Measurements from ENCODE around the gene CCS. TPM values are rescaled to one million over a fixed set of nuclear protein-coding genes. Genes with fewer than 3 reads are reported as not detected.

Gene CCS
- total and polyA plus RNA-seq, 7 donors: 10.5 to 22.9 (median 15.7) TPM

- Histone ChIP-seq H3K36me3 (ENCODE audit: insufficient read depth in 1 of 2, low read depth in 1 of 2) (peaks cover 8 to 90% of the 10 kb centered on the region in 2 donors), H3K27ac (no peak overlapping the region), H3K4me1 (peaks cover 28% of the 10 kb centered on the region), H3K27me3 (ENCODE audit: insufficient read depth in 3 of 3, low read length in 2 of 3) (no peaks in the 10 kb centered on the region), H3K9me3 (no peaks in the 10 kb centered on the region), H3K4me3 (no peak overlapping the region)
- intact Hi-C loops (cut with DNase I): no loop called here
- ATAC-seq (no peak), DNase-seq (no peak)
- TF ChIP-seq, protein P1, sequence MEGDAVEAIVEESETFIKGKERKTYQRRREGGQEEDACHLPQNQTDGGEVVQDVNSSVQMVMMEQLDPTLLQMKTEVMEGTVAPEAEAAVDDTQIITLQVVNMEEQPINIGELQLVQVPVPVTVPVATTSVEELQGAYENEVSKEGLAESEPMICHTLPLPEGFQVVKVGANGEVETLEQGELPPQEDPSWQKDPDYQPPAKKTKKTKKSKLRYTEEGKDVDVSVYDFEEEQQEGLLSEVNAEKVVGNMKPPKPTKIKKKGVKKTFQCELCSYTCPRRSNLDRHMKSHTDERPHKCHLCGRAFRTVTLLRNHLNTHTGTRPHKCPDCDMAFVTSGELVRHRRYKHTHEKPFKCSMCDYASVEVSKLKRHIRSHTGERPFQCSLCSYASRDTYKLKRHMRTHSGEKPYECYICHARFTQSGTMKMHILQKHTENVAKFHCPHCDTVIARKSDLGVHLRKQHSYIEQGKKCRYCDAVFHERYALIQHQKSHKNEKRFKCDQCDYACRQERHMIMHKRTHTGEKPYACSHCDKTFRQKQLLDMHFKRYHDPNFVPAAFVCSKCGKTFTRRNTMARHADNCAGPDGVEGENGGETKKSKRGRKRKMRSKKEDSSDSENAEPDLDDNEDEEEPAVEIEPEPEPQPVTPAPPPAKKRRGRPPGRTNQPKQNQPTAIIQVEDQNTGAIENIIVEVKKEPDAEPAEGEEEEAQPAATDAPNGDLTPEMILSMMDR (IDR thresholded peaks at IDR 0.05): no peak
- WGBS, 3 donors: 87 to 93% (median 89%) methylated on average over 9 of the region's 9 CpGs
These were observed 32.8 kb downstream of the CCS start for GRCh38 chr11:66625752-66626149.

GRCh38 chr11:66626382-66626781, 33.4 kb downstream of the CCS start:
- DNase-seq (no peak), ATAC-seq (no peak)
- H3K27ac ChIP-seq: no peak overlapping the region
- peaks cover 22% of the 10 kb centered on the region for H3K4me1 ChIP-seq
- TF ChIP-seq, protein P1 (IDR thresholded peaks at IDR 0.05): no peak
- peaks cover 8 to 90% of the 10 kb centered on the region in 2 donors for H3K36me3 ChIP-seq (ENCODE audit: insufficient read depth in 1 of 2, low read depth in 1 of 2)
- WGBS, 3 donors: 95 to 96% (median 96%) methylated on average over 25 of the region's 25 CpGs
- H3K9me3 ChIP-seq: no peaks in the 10 kb centered on the region
- no peaks in the 10 kb centered on the region for H3K27me3 ChIP-seq (ENCODE audit: insufficient read depth in 3 of 3, low read length in 2 of 3)
- H3K4me3 ChIP-seq: no peak overlapping the region
- intact Hi-C loops (cut with DNase I): no loop called here

GRCh38 chr11:66626926-66627325, 33.9 kb downstream of the CCS start:
- peaks cover 16% of the 10 kb centered on the region for H3K4me1 ChIP-seq
- WGBS, 3 donors: 80 to 91% (median 90%) methylated on average over 7 of the region's 7 CpGs
- ATAC-seq: no peak
- TF ChIP-seq, protein P1 (IDR thresholded peaks at IDR 0.05): no peak
- no peaks in the 10 kb centered on the region for H3K9me3 ChIP-seq
- H3K36me3 ChIP-seq (ENCODE audit: insufficient read depth in 1 of 2, low read depth in 1 of 2): peaks cover 8 to 85% of the 10 kb centered on the region in 2 donors
- intact Hi-C loops (cut with DNase I): no loop called here
- H3K27ac ChIP-seq: no peak overlapping the region
- DNase-seq: no peak
- H3K4me3 ChIP-seq: no peak overlapping the region
- H3K27me3 ChIP-seq (ENCODE audit: insufficient read depth in 3 of 3, low read length in 2 of 3): no peaks in the 10 kb centered on the region

GRCh38 chr11:66628061-66628603, 35.1 kb downstream of the CCS start:
- ATAC-seq (no peak), DNase-seq (no peak)
- H3K27ac ChIP-seq: no peak overlapping the region
- H3K27me3 ChIP-seq (ENCODE audit: insufficient read depth in 3 of 3, low read length in 2 of 3): no peaks in the 10 kb centered on the region
- peaks cover 8 to 77% of the 10 kb centered on the region in 2 donors for H3K36me3 ChIP-seq (ENCODE audit: insufficient read depth in 1 of 2, low read depth in 1 of 2)
- H3K4me3 ChIP-seq: no peak overlapping the region
- intact Hi-C loops (cut with DNase I): no loop called here
- H3K4me1 ChIP-seq: peaks cover 8% of the 10 kb centered on the region
- TF ChIP-seq, protein P1 (IDR thresholded peaks at IDR 0.05): no peak
- 87 to 91% (median 89%) methylated on average over 7 of the region's 7 CpGs for WGBS, 3 donors
- no peaks in the 10 kb centered on the region for H3K9me3 ChIP-seq

DNA sequence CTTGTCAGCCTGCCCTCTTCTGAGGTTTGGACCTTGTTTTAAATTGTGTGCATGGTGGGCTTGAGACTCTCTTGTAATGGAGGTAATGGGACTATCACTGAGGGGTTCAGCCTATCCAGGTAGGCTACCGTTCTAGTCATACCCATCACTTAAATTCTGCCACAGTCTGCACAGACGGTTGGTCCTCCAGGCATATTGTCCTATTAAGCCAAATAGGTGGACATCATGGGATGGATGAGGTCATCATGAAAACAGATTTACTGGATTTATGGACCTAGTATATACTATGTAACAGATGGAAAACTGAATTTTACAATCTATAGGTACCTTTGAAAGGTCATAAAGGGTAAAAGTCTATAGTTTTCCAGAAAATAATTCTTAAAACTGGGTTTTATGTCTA, 36.4 kb downstream of the CCS start:
- Histone ChIP-seq H3K9me3 (no peaks in the 10 kb centered on the region), H3K4me3 (no peak overlapping the region), H3K36me3 (ENCODE audit: insufficient read depth in 1 of 2, low read depth in 1 of 2) (peaks cover 8 to 72% of the 10 kb centered on the region in 2 donors), H3K27me3 (ENCODE audit: insufficient read depth in 3 of 3, low read length in 2 of 3) (no peaks in the 10 kb centered on the region), H3K27ac (no peak overlapping the region), H3K4me1 (peaks cover 4% of the 10 kb centered on the region)
- WGBS, 3 donors: 77 to 91% (median 88%) methylated on average over 2 of the region's 2 CpGs
- ATAC-seq: no peak
- intact Hi-C loops (cut with DNase I): no loop called here
- DNase-seq: no peak
- TF ChIP-seq, protein P1 (IDR thresholded peaks at IDR 0.05): no peak
